T follicular helper cell (primary cell): ENCODE measurements around the gene CASP12.
"Not testable (repeated sequence)": the region's sequence is repeated elsewhere in the genome, so short reads cannot be mapped to it uniquely, and the experiment has no call there.

Experiments
- DNase-seq: peaks from one replicate; pipeline ENCODE4 v3.0.0-alpha.2; 2020; ENCODE audit warnings: low read depth
- total RNA-seq, 2 experiments: gene quantifications; one replicate each; lab custom pipeline; 2026; lab: John Stamatoyannopoulos, UW

Gene CASP12
- total RNA-seq, result 0.18 to 0.22 reads per million in 2 experiments

DNA sequence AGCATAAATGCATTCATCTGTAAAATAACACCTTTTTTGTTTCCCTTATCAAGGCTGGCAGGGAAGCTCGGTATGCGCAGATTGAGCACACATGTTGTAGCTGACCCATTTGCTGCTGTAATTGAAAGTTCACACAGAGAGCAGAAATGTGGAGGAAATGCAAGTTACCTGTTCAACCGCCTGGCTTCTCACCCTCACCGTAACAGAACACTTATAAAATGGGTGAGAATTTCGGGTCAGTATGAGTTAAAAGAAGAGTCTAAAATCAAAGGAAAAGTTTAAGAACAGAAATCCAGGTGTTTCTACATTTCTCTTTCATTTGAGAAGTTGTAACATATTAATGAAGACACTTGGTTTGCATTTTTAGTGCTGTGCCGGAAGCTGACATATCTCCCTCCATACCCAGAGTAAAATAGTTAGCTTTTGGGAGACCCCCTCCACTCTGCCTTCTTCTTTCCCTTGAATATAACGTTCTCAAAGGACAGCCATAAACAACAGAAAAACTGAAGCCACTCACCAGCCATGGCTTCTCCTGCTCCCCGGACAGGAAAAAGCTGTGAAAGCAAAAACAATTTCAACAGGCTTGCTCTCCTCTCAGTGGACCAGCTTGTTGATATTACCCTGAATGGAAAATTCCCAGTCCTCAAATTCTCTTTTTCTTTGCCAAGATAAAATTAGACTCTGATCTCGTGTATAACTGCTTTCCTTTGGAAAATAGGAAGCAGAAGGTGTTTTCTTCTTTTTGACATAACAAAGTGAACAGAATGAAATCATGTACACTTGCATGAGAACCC, at the start of gene CASP12:
CASP12 (minus strand) TSS at position 570 of the 794 bp plus-strand sequence.
- DNase-seq, result no peak

DNA sequence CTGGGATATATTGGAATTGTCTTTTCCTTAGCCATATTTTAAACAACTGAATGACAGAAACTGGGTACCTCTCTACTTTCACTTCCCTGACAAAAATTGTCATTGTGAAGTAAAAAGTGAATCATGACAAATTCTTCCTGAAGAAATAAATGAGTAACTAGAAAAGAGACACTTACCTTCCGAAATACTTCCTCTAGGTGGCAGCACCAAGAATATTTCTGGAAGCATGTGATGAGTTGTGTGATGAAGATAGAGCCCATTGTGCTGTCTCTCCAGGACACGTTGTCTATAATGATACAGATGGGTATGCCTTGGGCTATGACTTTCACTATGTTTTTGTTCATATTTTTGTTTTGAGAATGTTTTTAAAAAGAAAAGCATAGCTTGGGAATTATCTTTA, 48.6 kb upstream of the CASP12 start:
- DNase-seq, result no peak

DNA sequence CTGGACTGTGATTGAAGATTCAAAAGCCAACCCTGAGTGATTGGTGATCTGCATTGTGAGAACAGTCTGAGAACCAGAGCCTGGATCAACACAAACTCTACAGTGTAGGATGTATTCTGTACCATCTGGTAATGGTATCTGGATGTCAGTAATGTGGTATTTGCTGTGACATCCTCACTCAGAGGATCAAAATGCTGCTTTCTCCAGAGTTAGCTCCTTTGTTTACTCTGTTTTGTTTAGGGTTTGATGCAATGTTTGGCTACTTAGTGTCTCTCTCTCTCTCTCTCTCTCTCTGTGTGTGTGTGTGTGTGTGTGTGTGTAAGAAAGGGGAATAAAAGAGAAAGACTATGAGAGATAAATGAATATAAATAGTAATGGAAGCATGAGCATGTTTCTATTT, 45.8 kb upstream of the CASP12 start:
- no peak for DNase-seq

DNA sequence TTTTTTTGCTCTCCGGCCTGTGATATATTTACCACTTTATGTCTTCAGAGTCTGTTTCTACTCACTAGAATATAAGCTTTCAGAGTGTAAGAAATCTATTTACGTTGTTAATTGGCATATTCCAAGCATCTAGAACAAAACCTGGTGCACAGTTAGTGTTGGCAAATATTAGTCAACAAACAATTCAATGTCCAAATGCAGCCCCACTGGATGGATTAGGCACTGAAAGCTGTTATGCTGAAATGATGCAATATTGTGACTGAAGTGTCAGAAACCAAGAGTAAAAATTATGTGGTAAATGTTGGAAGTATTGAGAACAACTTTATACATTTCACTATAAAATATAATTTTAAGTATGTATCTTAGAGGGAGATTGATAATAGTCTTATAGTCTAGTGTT, 45.3 kb upstream of the CASP12 start:
- DNase-seq, result no peak

DNA sequence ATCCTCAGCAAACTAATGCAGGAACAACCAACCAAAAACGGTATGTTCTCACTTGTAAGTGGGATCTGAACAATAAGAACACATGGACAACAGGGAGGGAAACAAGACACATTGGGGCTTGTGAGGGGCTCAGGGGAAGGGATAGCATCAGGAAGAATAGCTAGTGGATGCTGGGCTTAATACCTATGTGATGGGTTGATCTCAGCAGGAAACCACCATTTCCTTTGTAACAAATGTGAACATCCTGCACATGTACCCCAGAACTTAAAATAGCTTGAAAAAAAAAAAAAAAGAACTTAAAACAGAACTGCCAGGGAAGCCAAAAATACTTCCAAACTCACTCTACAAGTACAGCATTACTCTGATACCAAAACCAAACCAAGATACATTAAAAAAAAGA, 36.3 kb upstream of the CASP12 start:
- no peak for DNase-seq

DNA sequence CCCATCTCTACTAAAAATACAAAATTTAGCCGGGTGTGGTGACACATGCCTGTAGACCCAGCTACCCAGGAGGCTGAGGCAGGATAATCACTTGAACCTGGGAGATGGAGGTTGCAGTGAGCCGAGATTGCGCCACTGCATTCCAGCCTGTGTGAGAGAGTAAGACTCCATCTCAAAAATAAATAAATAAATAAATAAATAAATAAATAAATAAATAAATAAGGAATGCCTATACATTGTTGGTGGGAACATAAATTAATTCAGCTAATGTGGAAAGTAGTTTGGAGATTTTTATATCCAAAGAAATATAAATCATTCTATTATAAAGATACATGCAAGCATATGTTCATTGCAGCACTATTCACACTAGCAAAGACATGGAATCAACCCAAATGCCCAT, 35.8 kb upstream of the CASP12 start:
- not testable (repeated sequence) for DNase-seq

DNA sequence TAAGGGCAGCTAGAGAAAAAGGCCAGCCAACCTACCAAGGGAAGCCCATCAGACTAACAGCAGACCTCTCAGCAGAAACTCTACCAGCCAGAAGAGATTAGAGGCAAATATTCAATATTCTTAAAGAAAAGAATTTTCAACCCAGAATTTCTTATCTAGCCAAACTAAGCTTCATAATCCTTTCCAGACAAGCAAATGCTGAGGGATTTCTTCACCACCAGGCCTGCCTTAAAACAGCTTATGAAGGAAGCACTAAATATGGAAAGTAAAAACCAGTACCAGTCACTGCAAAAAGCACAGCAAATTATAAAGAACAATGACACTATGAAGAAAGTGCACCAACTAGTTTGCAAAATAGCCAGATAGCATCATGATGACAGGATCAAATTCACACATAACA, 30.6 kb upstream of the CASP12 start:
- DNase-seq, result no peak

DNA sequence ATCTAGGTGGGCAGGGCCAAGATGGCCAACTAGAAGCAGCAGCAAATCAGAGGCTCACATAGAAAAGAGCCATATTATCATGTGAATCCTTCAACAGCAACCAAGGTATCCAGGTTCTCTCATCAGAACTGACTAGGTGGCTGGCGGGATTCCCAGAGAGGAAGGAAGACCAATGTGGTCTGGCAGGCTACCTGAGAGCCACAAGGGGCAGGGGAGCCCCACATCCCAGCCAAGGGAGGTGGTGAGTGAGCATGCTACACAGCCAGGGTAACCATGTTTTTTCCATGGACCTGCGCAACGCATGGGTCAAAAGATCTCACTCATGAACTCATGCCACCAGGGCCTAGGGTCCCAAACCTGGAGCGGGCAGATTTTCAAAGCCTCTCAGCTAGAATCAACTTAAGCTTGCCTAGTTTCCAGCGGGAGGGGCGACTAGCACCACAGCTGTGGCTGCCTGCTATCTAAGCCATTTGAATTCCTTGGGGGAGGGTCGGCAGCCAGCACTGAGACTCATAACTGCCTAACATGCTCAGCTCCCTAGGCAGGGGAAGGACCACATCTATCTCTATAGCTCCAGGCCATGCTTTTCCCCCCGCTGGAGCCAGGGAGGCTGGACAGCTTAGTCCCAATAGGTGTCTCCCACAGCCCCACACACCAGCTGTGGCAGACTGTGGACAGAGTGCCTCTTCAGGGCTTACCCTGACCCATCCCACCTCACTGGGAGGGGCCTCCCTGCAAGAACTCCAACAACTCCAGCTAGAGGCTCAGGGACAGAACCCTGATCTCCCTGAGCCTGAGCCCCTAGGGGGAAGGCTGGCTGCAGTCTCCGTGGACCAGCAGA, 28.7 kb upstream of the CASP12 start:
- DNase-seq, result no peak

DNA sequence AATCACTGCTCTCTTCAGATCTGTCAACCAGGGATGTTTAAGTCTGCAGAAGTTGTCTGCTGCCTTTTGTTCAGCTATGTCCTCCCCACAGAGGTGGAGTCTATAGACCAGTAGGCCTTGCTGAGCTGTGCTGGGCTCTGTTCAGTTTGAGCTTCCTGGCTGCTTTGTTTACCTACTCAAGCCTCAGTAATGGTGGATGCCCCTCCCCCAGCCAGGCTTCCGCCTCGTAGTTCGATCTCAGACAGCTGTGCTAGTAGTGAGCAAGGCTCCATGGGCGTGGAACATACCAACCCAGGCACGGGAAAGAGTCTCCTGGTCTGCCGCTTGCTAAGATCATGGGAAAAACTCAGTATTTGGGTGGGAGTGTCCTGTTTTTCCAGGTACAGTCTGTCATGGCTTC, 27.6 kb upstream of the CASP12 start:
- no peak for DNase-seq

DNA sequence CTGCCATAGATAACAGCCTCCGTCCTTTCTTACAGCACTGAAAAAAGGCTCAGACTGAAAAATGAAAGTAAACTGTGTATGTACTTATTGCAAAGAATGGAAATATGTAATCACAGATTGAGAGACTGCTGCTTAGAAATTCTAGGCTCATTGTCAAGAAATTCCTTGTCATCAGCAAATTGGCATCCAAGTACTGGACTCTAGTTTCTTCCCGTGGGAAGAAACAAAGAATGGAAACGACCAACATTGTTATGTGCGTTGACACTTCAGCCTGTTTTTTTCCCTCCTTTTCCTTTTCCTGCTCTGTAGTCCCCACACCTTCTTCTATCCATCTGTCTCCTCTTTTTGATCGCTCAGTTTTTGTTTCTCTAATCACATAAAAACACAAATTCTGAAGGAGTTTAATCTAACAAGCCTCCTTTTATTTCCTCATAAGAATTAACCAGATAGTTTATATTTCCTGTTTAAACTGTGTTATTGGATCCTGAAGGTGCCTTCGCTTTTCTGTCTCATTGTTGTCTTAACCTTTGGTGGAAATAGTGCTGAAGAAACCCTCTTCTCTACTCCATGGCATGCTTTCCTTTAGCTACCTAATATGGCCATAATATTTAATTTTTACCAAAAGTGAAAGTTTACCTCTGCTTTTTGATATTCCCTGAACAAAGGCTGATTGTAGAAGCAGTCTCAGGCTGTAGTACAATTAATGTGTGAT, 20.0 kb upstream of the CASP12 start:
- DNase-seq, result no peak

DNA sequence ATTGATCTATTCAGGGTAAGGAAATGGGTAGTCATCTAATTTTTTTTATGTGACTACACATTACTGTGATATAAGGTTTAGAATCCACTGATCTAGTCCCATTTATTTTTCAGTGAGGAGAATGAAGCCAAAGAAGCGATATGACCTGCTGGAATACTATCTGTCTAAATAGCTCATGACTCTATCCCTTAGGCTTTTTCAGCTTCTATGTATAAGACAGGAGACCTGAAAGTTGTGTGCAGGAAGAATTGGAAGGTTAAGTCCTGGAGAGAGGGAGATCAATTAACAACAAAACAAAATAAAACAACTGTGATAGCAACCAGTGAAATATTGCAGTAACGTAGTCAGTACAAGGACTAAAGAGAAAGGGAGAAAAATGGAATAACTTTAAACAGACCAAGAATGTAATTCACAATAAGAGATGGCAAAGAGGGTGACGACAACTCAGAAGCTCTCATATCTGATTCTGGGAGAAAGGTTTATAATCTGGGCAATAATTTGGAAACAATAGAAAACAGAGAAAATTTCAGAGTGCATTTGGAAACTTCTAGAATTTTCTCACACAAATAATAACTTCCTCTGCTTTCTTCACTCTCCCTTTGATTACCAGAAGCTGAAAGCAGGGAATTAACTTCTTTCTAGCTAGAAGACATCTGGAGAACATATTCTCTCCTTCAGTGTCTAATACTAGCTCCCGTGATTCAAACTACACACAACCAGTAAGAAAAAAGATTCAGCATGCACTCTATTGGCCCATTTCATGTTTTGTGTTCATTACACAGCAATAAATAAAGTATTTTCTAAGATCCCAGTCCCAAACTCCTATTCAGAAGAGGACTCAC, 19.2 kb upstream of the CASP12 start:
- no peak for DNase-seq

DNA sequence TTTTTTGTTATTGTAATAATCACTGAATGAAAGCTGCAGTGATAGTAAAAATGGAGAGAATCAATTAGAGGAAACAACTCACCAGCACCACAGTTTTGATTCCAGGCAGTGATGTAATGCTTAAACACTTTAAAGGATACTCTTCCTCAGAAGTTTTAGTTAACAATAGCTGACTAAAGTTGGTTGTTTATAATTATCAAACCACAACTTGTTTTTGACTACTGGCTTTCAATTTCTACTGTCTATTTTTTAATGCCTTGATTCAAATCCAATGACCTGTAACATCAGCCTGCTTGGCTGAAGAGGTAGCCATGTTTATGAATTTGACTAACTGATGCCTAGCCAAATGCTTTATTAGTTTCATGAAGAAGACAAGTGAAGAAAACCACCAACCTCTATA, 18.2 kb upstream of the CASP12 start:
- no peak for DNase-seq

DNA sequence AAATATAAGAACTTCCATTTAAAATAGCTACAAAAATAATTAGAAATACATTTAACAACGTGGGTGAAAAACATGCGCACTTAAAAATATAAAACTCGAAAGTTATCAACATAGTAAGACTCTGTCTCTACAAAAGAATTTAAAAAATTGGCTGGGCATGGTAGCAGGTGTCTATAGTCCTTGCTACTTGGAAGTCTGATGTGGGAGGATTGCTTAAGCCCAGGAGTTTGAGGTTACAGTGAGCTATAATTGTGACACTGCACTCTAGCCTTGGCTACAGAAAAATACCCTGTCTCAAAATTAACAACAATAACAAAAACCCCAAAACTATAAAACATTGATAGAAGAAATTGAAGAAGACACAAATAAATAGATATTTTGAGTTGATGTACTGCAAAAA, 13.8 kb upstream of the CASP12 start:
- DNase-seq, result no peak

DNA sequence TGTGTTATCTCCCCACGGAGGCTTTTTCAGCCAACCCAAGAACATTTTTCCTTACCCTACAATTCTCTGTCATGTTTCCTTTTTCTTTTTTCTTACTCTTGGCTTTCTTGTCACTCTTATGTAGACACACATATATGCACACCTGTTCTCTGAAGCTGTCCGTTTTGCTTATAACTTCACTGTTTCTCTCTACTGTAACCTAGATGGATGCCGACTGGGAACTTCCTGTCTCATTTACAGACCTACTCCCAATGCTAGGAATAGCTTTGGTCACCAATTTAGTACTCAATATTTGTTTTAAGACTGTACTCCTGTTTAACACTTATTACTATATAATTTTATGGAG, 9.9 kb upstream of the CASP12 start:
- no peak for DNase-seq

DNA sequence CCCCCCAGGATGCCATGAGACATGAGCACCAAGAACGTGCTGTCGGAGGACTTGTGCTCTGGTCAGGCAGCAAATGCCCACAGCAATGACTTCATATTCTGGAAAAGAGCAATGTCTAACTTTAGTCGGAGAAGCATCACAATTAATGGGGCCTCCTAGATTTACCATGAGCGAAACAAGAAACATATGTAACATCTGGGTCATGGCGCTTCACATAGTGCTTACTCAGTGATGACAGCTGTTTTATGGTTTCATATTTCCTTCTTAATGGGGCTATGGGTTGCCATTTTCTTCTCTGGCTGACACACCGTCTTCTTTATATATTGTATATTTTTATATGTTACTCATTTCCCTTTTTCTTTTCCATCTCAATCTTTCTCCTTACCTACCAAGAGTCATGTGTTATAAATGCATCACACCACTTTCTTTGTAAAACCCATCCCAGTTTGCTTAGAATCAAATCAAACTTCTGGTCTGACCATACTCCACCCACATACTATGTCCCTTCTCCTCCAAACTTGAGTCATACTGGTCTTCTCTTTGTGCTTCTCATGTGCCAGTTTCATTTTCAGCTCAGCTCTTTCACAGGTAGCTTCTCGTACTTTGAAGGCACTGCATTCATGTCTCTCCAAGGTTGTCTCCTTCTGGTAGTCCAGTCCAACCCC, 9.4 kb upstream of the CASP12 start:
- DNase-seq, result no peak

DNA sequence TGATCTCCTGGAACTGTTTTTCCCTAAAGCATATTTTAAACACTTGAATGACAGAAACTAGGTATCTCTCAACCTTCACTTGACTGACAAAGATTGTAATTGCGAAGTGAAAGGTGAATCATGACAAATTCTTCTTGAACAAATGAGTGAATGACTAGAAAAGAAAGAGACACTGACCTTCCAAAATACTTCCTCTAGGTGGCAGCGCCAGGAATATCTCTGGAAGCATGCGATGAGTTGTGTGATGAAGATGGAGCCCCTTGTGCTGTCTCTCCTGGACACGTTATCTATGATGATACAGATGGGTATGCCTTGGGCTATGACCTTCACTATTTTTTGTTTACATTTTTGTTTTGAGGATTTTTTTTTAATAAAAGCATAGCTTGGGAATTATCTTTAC, 7.0 kb upstream of the CASP12 start:
- no peak for DNase-seq

DNA sequence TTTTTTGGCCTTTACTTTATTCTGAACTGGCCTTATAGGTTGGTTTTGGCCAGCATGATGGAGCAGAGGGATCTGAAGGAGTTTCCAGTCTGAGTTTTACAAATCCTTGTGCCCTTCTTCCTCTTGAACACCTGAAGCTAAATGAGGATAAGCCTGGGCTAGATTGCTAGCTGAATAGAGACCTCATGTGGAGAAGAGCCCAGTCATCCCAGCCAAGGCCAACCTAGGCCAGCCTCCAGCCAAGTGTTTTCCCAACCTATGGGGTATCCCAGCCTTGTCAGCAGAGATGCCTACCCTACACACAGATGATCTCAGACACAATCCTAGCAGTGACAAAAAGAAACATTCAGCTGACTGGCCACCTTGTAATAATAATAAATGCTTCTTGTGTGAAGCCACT, 966 bp upstream of the CASP12 start:
- no peak for DNase-seq

DNA sequence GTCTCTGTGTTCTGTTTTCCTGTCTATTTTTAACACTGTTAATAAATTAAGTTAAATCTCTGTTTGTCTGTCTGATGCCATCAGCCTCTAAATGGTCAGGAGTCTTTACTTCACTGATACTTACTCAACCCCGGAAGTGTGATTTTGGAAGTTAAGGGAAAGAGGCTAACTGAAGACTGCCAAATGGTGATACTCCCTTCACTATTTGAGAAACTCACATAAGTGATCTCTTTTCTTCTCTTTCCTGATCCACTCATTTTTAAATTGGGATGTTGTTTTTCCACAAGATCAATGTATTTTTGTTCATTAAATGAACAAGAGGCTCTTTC, 389 bp upstream of the CASP12 start:
- DNase-seq, result no peak

DNA sequence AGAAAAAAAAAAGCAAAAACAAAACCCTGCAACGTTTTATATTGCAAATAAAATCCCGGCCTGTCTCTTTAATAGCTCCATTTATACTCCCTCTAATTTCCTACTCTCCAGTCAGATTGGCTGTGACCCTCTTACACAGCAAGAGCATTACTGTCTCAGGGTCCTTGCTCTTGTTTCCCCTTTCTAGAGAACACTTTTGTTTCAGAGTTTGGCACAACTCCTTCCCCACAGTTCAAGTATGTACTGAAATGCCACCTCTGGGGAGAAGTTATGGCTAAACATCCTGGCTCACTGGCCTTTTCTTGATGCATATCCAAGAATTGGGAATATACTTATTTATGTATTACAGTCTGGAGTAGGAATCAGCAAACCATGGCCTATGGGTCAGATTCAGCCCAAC, 2.6 kb downstream of the CASP12 start:
- no peak for DNase-seq

DNA sequence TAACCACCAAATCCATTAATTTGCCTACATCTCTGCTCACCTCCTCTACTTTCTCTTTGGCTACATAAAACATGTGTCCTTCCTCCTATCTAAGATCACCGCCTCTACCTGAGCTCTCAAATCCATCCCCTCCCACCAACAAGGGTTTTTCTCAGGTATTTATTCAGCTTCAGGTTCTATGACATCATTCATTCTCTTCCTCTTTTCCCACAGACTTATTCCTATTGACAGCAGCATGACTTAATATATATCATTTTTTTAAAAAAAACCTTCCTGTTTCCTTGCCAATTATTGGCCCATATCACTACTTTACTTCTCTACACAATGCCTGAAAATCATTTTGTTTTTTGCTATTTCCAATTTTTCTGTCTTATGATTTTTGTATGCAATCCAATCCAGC, 4.4 kb downstream of the CASP12 start:
- DNase-seq, result no peak

DNA sequence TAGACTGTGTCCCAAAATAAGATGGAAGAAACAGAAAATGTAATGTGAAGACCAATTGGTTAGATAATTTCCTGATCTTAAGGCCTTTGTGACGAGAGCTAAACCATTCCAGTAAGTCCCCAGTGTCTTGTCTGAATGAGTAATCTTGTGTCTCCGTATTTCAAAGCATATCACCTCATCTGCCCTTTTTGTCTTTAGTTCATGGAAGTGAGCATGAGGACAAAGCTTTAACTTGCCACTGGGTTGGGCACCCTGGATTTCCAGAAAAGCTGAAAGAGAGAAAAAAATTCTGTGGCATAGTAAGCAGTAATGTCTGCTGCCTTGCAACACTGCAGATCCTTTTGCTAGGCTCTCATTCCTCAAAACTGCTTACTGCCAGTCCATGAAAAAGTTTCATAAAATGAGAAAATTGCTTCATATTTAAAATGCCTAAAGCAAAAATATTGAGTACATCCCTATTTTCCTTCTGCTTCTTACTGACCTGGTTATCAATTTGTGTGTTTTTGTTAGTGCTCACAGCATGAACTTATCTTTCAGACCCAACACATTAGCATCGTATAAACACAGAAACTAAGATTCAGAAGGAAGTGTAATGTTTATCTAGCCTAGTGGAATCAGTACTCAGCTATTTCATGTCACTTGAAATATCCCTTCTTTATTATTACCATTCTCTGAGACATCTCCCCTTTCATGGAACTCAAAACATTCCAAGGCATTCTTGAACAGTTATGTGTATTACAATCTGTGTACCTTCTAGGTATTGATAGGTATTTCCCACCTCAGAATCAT, 5.3 kb downstream of the CASP12 start:
- DNase-seq, result no peak
